Upper lobe of right lung (tissue), 1 donor: ENCODE data around the gene PACS1. TPM values are rescaled to one million over a fixed set of nuclear protein-coding genes. Genes with fewer than 3 reads are reported as not detected.

Source experiments
- ATAC-seq: fragments of 200-7000 bp; cut with Tn5 transposase; one replicate; pipeline ENCODE4 v1.9.1; 2020; ENCODE audit warnings: mild to moderate bottlenecking, moderate library complexity
- DNase-seq: peaks from one replicate; pipeline ENCODE4 v3.0.0-alpha.2; 2020
- H3K27ac ChIP-seq: fragments of 200-600 bp; one replicate; pipeline ENCODE4 v1.8.0; 2022
- H3K27me3 ChIP-seq: fragments of 200-600 bp; one replicate; pipeline ENCODE4 v1.8.0; 2022; ENCODE audit warnings: mild to moderate bottlenecking
- H3K36me3 ChIP-seq: fragments of 200-600 bp; one replicate; pipeline ENCODE4 v1.8.0; 2022
- H3K4me1 ChIP-seq: fragments of 200-600 bp; one replicate; pipeline ENCODE4 v1.8.0; 2022
- H3K4me3 ChIP-seq: fragments of 200-600 bp; one replicate; pipeline ENCODE4 v1.8.0; 2022; ENCODE audit warnings: mild to moderate bottlenecking
- H3K9me3 ChIP-seq: fragments of 200-600 bp; one replicate; pipeline ENCODE4 v1.8.0; 2022
- CTCF ChIP-seq: fragments of 200-600 bp; IDR thresholded peaks from one replicate; pipeline ENCODE4 v1.8.0; 2022; ENCODE audit warnings: antibody characterized with exemption
- intact Hi-C: fragments of 100-400 bp; cut with DNase I; formaldehyde crosslinking; loops from one replicate; pipeline ENCODE4 v1.11.0; 2022
- total RNA-seq: library from RNA; stranded (reverse); fragmentation: NEBNext Ultra II Directional; extraction: Animal tissue kit (Norgen Biotek cat#: 25700); gene quantifications from one replicate; pipeline ENCODE4 v1.2.1, GENCODE V29; 2021
- donor health status: DM: no; HTN: yes; CAD: no; lungs with severe emphysema.

The PACS1 gene
- total RNA-seq, 1 donor from 2014 or later, result 55.9 TPM

GRCh38 chr11:66068923-66069714 is 953 bp upstream of the PACS1 start:
- intact Hi-C loops, result loop anchor here (10.0 kb wide), 1 partner anchor 66 kb away; no protein-coding TSS in a partner anchor
- H3K4me3 ChIP-seq, result peak overlapping the region; percentile 63
- DNase-seq, result no peak
- peak overlapping the region; percentile 93 for H3K27ac ChIP-seq
- H3K9me3 ChIP-seq, result no peaks in the 10 kb centered on the region
- peaks cover 52% of the 10 kb centered on the region for H3K36me3 ChIP-seq
- H3K27me3 ChIP-seq, result no peaks in the 10 kb centered on the region
- H3K4me1 ChIP-seq, result peaks cover 26% of the 10 kb centered on the region
- peak; percentile 4 for TF ChIP-seq CTCF
- peak; percentile 45 for ATAC-seq

DNA sequence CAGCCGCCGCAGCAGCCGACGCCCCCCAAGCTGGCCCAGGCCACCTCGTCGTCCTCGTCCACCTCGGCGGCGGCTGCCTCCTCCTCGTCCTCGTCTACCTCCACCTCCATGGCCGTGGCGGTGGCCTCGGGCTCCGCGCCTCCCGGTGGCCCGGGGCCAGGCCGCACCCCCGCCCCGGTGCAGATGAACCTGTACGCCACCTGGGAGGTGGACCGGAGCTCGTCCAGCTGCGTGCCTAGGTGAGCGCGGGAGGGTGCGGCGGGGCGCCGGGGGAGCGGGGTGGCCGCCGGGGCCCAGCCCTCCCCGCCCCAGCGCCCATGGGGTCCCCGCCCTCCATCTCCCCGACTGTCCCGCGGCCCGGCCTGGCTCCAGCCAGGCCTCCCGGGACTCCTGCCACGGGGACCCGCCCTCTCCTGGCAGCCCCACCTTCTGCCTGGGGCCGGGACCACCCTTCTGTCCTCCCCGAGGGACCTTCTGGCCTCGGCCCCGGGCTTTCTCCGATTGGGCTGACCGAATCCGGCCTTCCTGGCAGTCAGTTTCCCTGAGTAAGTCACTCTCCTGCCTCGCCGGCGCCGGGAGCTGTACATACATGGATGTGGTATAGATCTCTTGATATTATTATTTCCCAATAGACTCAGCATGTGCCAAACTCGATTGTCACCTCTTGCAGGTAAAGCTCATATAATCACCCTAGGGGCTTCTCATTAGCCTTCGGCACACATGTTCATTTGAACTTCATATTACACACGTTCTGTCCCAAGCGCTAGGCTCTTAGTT is 720 bp downstream of the PACS1 start:
- TF ChIP-seq CTCF, result no peak
- Histone ChIP-seq H3K36me3 (peaks cover 41% of the 10 kb centered on the region), H3K9me3 (no peaks in the 10 kb centered on the region), H3K4me3 (peak overlapping the region; percentile 82), H3K27me3 (no peaks in the 10 kb centered on the region), H3K4me1 (peaks cover 26% of the 10 kb centered on the region), H3K27ac (peak overlapping the region; percentile 83)
- ATAC-seq (peak; percentile 36), DNase-seq (peak; percentile 78)
- intact Hi-C loops, result no loop called here

DNA sequence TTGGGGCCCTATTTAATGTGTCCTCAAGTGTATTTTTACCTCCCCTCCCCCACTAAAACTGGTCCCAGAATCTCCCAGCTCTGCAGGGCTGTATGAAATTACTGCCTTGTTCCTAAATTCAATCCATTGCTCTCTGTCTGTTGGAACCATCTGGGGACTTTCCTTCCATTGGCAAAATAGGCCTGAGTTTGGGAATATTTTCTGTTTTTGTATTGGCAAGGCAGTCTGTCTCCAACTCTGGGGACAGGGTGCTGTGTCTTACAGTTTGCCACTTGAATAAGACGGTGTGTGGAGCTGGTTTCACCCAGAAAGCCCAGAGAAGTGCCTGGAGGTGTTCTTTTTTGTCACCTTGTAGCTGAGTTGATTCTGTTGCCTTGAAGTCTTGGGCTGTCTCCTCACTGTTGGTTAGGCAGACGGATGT is 1.3 kb downstream of the PACS1 start:
- H3K27me3 ChIP-seq, result no peaks in the 10 kb centered on the region
- H3K36me3 ChIP-seq, result peaks cover 35% of the 10 kb centered on the region
- TF ChIP-seq CTCF, result no peak
- intact Hi-C loops, result no loop called here
- no peaks in the 10 kb centered on the region for H3K9me3 ChIP-seq
- H3K27ac ChIP-seq, result peak overlapping the region; percentile 83
- no peak for ATAC-seq
- DNase-seq, result no peak
- peak overlapping the region; percentile 82 for H3K4me3 ChIP-seq
- peaks cover 26% of the 10 kb centered on the region for H3K4me1 ChIP-seq

DNA sequence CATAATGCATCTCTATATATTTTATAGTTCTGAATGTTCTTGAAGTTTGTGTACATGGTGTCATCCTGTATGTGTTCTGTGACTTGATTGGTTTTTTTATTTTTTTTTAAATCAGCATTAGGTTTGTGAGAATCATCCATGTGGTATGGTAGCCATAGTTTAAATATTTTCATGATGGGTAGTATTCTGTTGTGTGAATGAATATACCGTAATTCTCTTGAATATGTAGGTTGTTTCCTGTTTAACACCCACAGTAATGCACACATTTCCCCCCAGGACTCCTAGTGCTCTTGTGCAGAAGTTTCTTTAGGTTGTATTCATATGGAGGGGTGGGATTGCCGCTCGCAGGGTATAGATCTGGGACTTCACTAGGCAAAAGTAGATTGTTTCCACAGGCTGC is 2.0 kb downstream of the PACS1 start:
- no peak for ATAC-seq
- H3K4me3 ChIP-seq, result peak overlapping the region; percentile 82
- intact Hi-C loops, result no loop called here

GRCh38 chr11:66072518-66072917 is 2.4 kb downstream of the PACS1 start:
- Histone ChIP-seq H3K4me1 (peaks cover 26% of the 10 kb centered on the region), H3K9me3 (no peaks in the 10 kb centered on the region), H3K36me3 (peaks cover 23% of the 10 kb centered on the region), H3K4me3 (no peak overlapping the region), H3K27ac (no peak overlapping the region), H3K27me3 (no peaks in the 10 kb centered on the region)
- DNase-seq (no peak), ATAC-seq (no peak)
- no peak for TF ChIP-seq CTCF
- intact Hi-C loops, result no loop called here

More for the DNA sequence above, 2.0 kb downstream of the PACS1 start:
- Histone ChIP-seq H3K36me3 (peaks cover 28% of the 10 kb centered on the region), H3K4me1 (peaks cover 26% of the 10 kb centered on the region), H3K27ac (peak overlapping the region; percentile 83), H3K9me3 (no peaks in the 10 kb centered on the region), H3K27me3 (no peaks in the 10 kb centered on the region)
- no peak for DNase-seq
- no peak for TF ChIP-seq CTCF
